C4-2B (cell line): ENCODE data around the gene AADAC.

Experiments
- CTCF ChIP-seq: fragments of 450-650 bp; conservative IDR thresholded peaks from 2 replicates; pipeline ENCODE4 v1.5.1; 2017; ENCODE audit warnings: mild to moderate bottlenecking
- ZFX ChIP-seq: fragments of 450-650 bp; IDR thresholded peaks from 2 replicates; pipeline ENCODE4 v1.6.1; 2017

- TF ChIP-seq CTCF (no peak), ZFX (no peak)
Measured at GRCh38 chr3:151875759-151876158, 61.8 kb downstream of the AADAC start.
